H1 (cell line): Measurements from ENCODE around the gene TCF7L2. TPM values are rescaled to one million over a fixed set of nuclear protein-coding genes. Genes with fewer than 3 reads are reported as not detected.

Source experiments
- CTCF ChIA-PET: fragments of 300-600 bp; sonication (Branson Sonifier 250); formaldehyde crosslinking; loops from one replicate; lab custom pipeline; 2021; ENCODE audit not compliant: partially characterized antibody; lab: Charles Lee
- POLR2A ChIA-PET: fragments of 300-600 bp; sonication (Branson Sonifier 250); formaldehyde crosslinking; loops from one replicate; lab custom pipeline; 2021; ENCODE audit warnings: inconsistent platforms; ENCODE audit not compliant: partially characterized antibody; lab: Charles Lee
- DNase-seq, 2 experiments: peaks; one replicate each; pipeline versions ENCODE4 v3.0.0 to v3.0.0-alpha.2; 2010 to 2022; ENCODE audit warnings: low spot score in 2 of 2, low read depth in 1 of 2, mixed read lengths in 1 of 2
- FAIRE-seq: peaks from 2 replicates; lab custom pipeline; 2011; peaks lifted over from hg19 to GRCh38; lab: Jason Lieb, UNC
- H2AFZ ChIP-seq: 2 replicates; pipeline ENCODE4 v1.8.1; 2012; ENCODE audit warnings: low read length, inconsistent platforms
- H2AK5ac ChIP-seq: 2 replicates; pipeline ENCODE4 v1.6.1; 2013; ENCODE audit warnings: low read depth, low read length
- H2BK120ac ChIP-seq: replicated peaks from 2 replicates; pipeline ENCODE3; 2013; ENCODE audit warnings: low read depth, low read length, inconsistent platforms
- H2BK12ac ChIP-seq: 2 replicates; pipeline ENCODE4 v1.6.1; 2013; ENCODE audit warnings: low read depth, low read length
- H2BK15ac ChIP-seq: 2 replicates; pipeline ENCODE4 v1.6.1; 2013; ENCODE audit warnings: low read length
- H2BK20ac ChIP-seq: 2 replicates; pipeline ENCODE4 v1.6.1; 2013; ENCODE audit warnings: low read length
- H2BK5ac ChIP-seq: 2 replicates; pipeline ENCODE4 v1.6.1; 2013; ENCODE audit warnings: low read depth, low read length
- H3K14ac ChIP-seq: 2 replicates; pipeline ENCODE4 v1.6.1; 2013; ENCODE audit warnings: inconsistent platforms; ENCODE audit not compliant: insufficient read length
- H3K18ac ChIP-seq: 2 replicates; pipeline ENCODE4 v1.6.1; 2013; ENCODE audit warnings: low read length; ENCODE audit errors: extremely low read depth
- H3K23ac ChIP-seq: 2 replicates; pipeline ENCODE4 v1.6.1; 2013; ENCODE audit warnings: inconsistent platforms; ENCODE audit not compliant: insufficient read length
- H3K23me2 ChIP-seq: 2 replicates; pipeline ENCODE4 v1.6.1; 2013; ENCODE audit warnings: low read depth, low read length
- H3K27ac ChIP-seq: 2 replicates; pipeline ENCODE4 v1.6.1; 2011; ENCODE audit warnings: low read depth, low read length, inconsistent platforms
- H3K27me3 ChIP-seq, 4 experiments: replicated peaks in 1 of 4; 1 replicate in 1 of 4; 2 replicates in 3 of 4; pipeline versions ENCODE4 v1.6.1 to v1.8.1; 2011 to 2013; ENCODE audit warnings: low read length in 3 of 4, mild to moderate bottlenecking in 3 of 4, inconsistent platforms in 2 of 4, mixed read lengths in 2 of 4, moderate library complexity in 1 of 4; ENCODE audit not compliant: control insufficient read depth in 3 of 4, insufficient read depth in 3 of 4; ENCODE audit errors: extremely low read depth in 1 of 4
- H3K36me3 ChIP-seq, 4 experiments: 2 replicates each; pipeline versions ENCODE4 v1.6.1 to v1.8.1; 2011 to 2013; ENCODE audit warnings: mild to moderate bottlenecking in 4 of 4, low read length in 3 of 4, moderate library complexity in 2 of 4, control low read depth in 1 of 4, inconsistent platforms in 1 of 4; ENCODE audit not compliant: insufficient read depth in 4 of 4, control insufficient read depth in 2 of 4
- H3K4ac ChIP-seq: replicated peaks from 2 replicates; pipeline ENCODE3; 2013; ENCODE audit warnings: low read length, low read depth, mixed read lengths, inconsistent platforms; ENCODE audit not compliant: insufficient read length
- H3K4me1 ChIP-seq, 4 experiments: replicated peaks in 1 of 4; 1 replicate in 1 of 4; 2 replicates in 3 of 4; pipeline versions ENCODE4 v1.6.1 to v1.8.1; 2011 to 2013; ENCODE audit warnings: low read length in 3 of 4, inconsistent platforms in 2 of 4, mixed read lengths in 1 of 4; ENCODE audit not compliant: insufficient read depth in 4 of 4, control insufficient read depth in 3 of 4
- H3K4me2 ChIP-seq, 2 experiments: 2 replicates each; pipeline versions ENCODE4 v1.6.1 to v1.8.1; 2011 to 2013; ENCODE audit warnings: low read depth in 2 of 2, low read length in 2 of 2, control low read depth in 1 of 2, inconsistent platforms in 1 of 2, mild to moderate bottlenecking in 1 of 2; ENCODE audit not compliant: insufficient read depth in 1 of 2
- H3K4me3 ChIP-seq, 4 experiments: fragments of 200-600, 300-600 bp in 1 of 4; sonication (generic), shearing (Covaris generic), sonication (Bioruptor Twin) in 1 of 4; 2 replicates each; pipeline versions ENCODE4 v1.5.1 to v1.8.1; 2011 to 2016; ENCODE audit warnings: low read length in 4 of 4, low read depth in 3 of 4, control low read depth in 2 of 4, inconsistent platforms in 2 of 4, mild to moderate bottlenecking in 2 of 4, mixed read lengths in 1 of 4, moderate library complexity in 1 of 4; ENCODE audit not compliant: insufficient read depth in 2 of 4; ENCODE audit errors: extremely low read depth in 1 of 4
- H3K56ac ChIP-seq: replicated peaks from 2 replicates; pipeline ENCODE3; 2013; ENCODE audit warnings: low read depth, mild to moderate bottlenecking, mixed read lengths, low read length, inconsistent platforms; ENCODE audit not compliant: insufficient read length
- H3K79me1 ChIP-seq: 2 replicates; pipeline ENCODE4 v1.6.1; 2013; ENCODE audit warnings: low read depth, low read length, control low read depth
- H3K79me2 ChIP-seq, 2 experiments: 2 replicates each; pipeline versions ENCODE4 v1.6.1 to v1.8.1; 2012 to 2013; ENCODE audit warnings: low read length in 2 of 2, mild to moderate bottlenecking in 2 of 2, inconsistent platforms in 1 of 2; ENCODE audit not compliant: insufficient read depth in 2 of 2, control insufficient read depth in 1 of 2
- H3K9ac ChIP-seq, 4 experiments: replicated peaks in 1 of 4; 1 replicate in 1 of 4; 2 replicates in 3 of 4; pipeline versions ENCODE4 v1.6.1 to v1.8.1; 2011 to 2013; ENCODE audit warnings: low read depth in 3 of 4, low read length in 3 of 4, control low read depth in 2 of 4, mild to moderate bottlenecking in 2 of 4, moderate library complexity in 2 of 4, inconsistent platforms in 1 of 4; ENCODE audit errors: extremely low read depth in 1 of 4
- H3K9me3 ChIP-seq, 2 experiments: 2 replicates each; pipeline versions ENCODE4 v1.6.1 to v1.8.1; 2012 to 2013; ENCODE audit warnings: mild to moderate bottlenecking in 2 of 2, moderate library complexity in 2 of 2, control low read depth in 1 of 2, inconsistent platforms in 1 of 2, low read depth in 1 of 2, low read length in 1 of 2, mixed read lengths in 1 of 2; ENCODE audit not compliant: insufficient read depth in 2 of 2
- H4K20me1 ChIP-seq, 2 experiments: replicated peaks in 1 of 2; 2 replicates each; pipeline versions ENCODE3 to v1.8.1; 2011 to 2013; ENCODE audit warnings: inconsistent platforms in 2 of 2, low read length in 2 of 2, mild to moderate bottlenecking in 1 of 2; ENCODE audit not compliant: insufficient read depth in 2 of 2, control insufficient read depth in 1 of 2
- H4K5ac ChIP-seq: 2 replicates; pipeline ENCODE4 v1.6.1; 2013; ENCODE audit warnings: low read length, low read depth, mixed read lengths, inconsistent platforms; ENCODE audit not compliant: insufficient read length
- H4K8ac ChIP-seq: 2 replicates; pipeline ENCODE4 v1.8.0; 2013; ENCODE audit warnings: mild to moderate bottlenecking, moderate library complexity, low read length, inconsistent platforms; ENCODE audit not compliant: insufficient read depth; ENCODE audit errors: extremely low read depth
- H4K91ac ChIP-seq: replicated peaks from 2 replicates; pipeline ENCODE3; 2013; ENCODE audit warnings: low read length, mixed read lengths, inconsistent platforms; ENCODE audit not compliant: insufficient read length
- CTBP2 ChIP-seq: IDR thresholded peaks from 2 replicates; pipeline ENCODE4 v1.7.0; 2011; ENCODE audit warnings: borderline replicate concordance, mild to moderate bottlenecking, moderate library complexity, mixed read lengths, low read length; ENCODE audit not compliant: insufficient read depth, insufficient read length
- EP300 ChIP-seq, 2 experiments: IDR thresholded peaks; 1 replicate in 1 of 2; 2 replicates in 1 of 2; pipeline ENCODE4 v1.6.1; 2011 to 2012; ENCODE audit warnings: low read depth in 2 of 2, low read length in 2 of 2, mild to moderate bottlenecking in 2 of 2, borderline replicate concordance in 1 of 2, inconsistent platforms in 1 of 2, moderate library complexity in 1 of 2
- KDM5A ChIP-seq: fragments of 200-600 bp; IDR thresholded peaks from 2 replicates; pipeline ENCODE4 v1.7.1; 2012; ENCODE audit warnings: mild to moderate bottlenecking, low read length, inconsistent platforms, mixed read lengths
- SIN3A ChIP-seq, 2 experiments: IDR thresholded peaks in 1 of 2; conservative IDR thresholded peaks in 1 of 2; 2 replicates each; pipeline ENCODE4 v1.6.1; 2011 to 2012; ENCODE audit warnings: low read length in 2 of 2, improper control_type of control experiment in 1 of 2, low read depth in 1 of 2, mild to moderate bottlenecking in 1 of 2
- SRF ChIP-seq: IDR thresholded peaks from 2 replicates; pipeline ENCODE4 v1.6.1; 2011; ENCODE audit warnings: mild to moderate bottlenecking, low read depth, low read length, moderate library complexity
- YY1 ChIP-seq: IDR thresholded peaks from 2 replicates; pipeline ENCODE4 v1.6.1; 2011; ENCODE audit warnings: low read depth, mild to moderate bottlenecking, low read length
- WGBS, 2 experiments: shearing (Covaris generic) in 1 of 2; methylation state at CpG; one replicate each; pipeline versions ENCODE4 v1.1.6 to v1.1.7; 2013 to 2015; ENCODE audit warnings: low lambda C conversion rate in 2 of 2, mixed read lengths in 2 of 2, inconsistent platforms in 1 of 2, low coverage in 1 of 2, missing lambda C conversion rate in 1 of 2; ENCODE audit not compliant: insufficient replicate concordance in 2 of 2, insufficient coverage in 1 of 2, insufficient read length in 1 of 2; ENCODE audit errors: extremely low coverage in 1 of 2, missing lambda C conversion rate in 1 of 2; 5-methylcytosine and 5-hydroxymethylcytosine counted together
- polyA plus RNA-seq, 7 experiments: library from polyadenylated mRNA; depleted of rRNA in 3 of 7; stranded (reverse) in 5 of 7; unstranded in 2 of 7; fragments of >200 nt in 5 of 7; fragments of 200-250 nt in 2 of 7; gene quantifications; 1 replicate in 5 of 7; 2 replicates in 1 of 7; 4 replicates in 1 of 7; pipeline versions ENCODE4 v1.2.1 to v1.2.3, GENCODE V29; 2011 to 2013; ENCODE audit warnings: missing spikeins in 2 of 7, mixed read lengths in 2 of 7
- total RNA-seq: library from RNA; stranded (reverse); fragmentation: NEBNext Ultra II Directional; extraction: Animal tissue kit (Norgen Biotek cat#: 25700); gene quantifications from 2 replicates; pipeline ENCODE4 v1.2.1, GENCODE V29; 2021

TCF7L2 gene
- total and polyA plus RNA-seq, 2 of the 8 experiments (the other 6 are each of a cell fraction or from before 2014, with no cell fraction given) = 33.9 to 67.3 TPM

DNA sequence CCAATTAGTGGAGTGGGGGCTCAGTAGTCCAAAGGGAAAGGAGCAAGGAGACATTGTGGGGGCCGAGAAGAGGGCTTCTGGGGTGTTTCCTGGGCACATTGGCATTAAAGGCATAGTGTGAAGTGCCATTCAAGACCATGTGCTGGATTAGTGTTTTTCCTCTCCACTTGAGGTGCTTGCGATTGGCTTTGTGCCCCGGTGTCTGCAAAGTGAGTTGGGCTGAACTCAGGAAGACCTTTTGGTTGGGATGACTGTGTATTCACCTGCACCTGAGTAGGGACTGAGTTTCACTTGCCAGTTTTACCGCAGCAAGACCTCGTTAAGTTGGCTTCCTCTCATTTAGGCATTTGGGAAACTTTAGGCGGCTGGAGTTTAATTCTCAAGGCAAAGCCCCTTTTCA is 73.0 kb downstream of the TCF7L2 start:
- no peak overlapping the region for H2BK20ac ChIP-seq
- H3K18ac ChIP-seq = no peak overlapping the region
- H3K4me1 ChIP-seq = peaks cover 13 to 28% (median 22%) of the 10 kb centered on the region in 4 experiments

More for the DNA sequence above, 73.0 kb downstream of the TCF7L2 start:
- Histone ChIP-seq H2BK15ac (no peak overlapping the region), H2BK5ac (no peak overlapping the region), H3K79me1 (peaks cover 28% of the 10 kb centered on the region), H2AFZ (no peak overlapping the region), H2AK5ac (no peak overlapping the region), H3K27ac (no peak overlapping the region), H3K27me3 (no peaks in the 10 kb centered on the region), H2BK120ac (no peak overlapping the region), H3K4me2 (no peak overlapping the region), H4K8ac (no peak overlapping the region), H3K23me2 (peaks cover 2% of the 10 kb centered on the region; the same call in 1 of the 2 replicates), H2BK12ac (no peak overlapping the region), H3K23ac (no peak overlapping the region), H3K14ac (no peak overlapping the region), H3K9me3 (no peaks in the 10 kb centered on the region), H3K79me2 (peaks cover 15 to 97% of the 10 kb centered on the region in 2 experiments; a peak in 3 of 4 replicates), H4K20me1 (peaks cover 40 to 44% of the 10 kb centered on the region in 2 experiments), H3K4ac (no peak overlapping the region), H4K5ac (no peak overlapping the region), H3K4me3 (no peak overlapping the region), H3K56ac (no peak overlapping the region), H4K91ac (no peak overlapping the region), H3K36me3 (no peaks in the 10 kb centered on the region; a peak in 1 of 8 replicates), H3K9ac (no peak overlapping the region)
- no peak for FAIRE-seq
- ChIA-PET POLR2A (interaction anchor here (0.6 to 0.7 kb wide), 2 partner anchors 136 to 504 kb away, joined by 3 to 4 read pairs; no protein-coding TSS in a partner anchor), CTCF (interaction anchor here (0.7 to 1.9 kb wide), 5 partner anchors 8 to 362 kb away, joined by 3 to 8 read pairs (median 3); no protein-coding TSS in a partner anchor)
- DNase-seq = no peak
- 90% methylated on average over 6 of the region's 6 CpGs; no CpG with 5 or more reads in 1 of the 2 experiments for WGBS, 2 experiments
- TF ChIP-seq SRF (no peak), CTBP2 (no peak), EP300 (IDR thresholded peaks at IDR 0.05; ENCODE audit: borderline replicate concordance in 1 of 2, low read depth in 2 of 2, low read length in 2 of 2) (no peak), KDM5A (no peak), SIN3A (conservative IDR thresholded peaks at IDR 0.05 in 1 of 2, IDR thresholded peaks at IDR 0.05 in 1 of 2; ENCODE audit: low read depth in 1 of 2, low read length in 2 of 2) (no peak), YY1 (no peak)
